ENCODE data around the gene IGF2BP2. TPM values are rescaled to one million over a fixed set of nuclear protein-coding genes. Genes with fewer than 3 reads are reported as not detected.

Gene IGF2BP2
- total and polyA plus RNA-seq, 2 of the 4 experiments (the other 2 are of a cell fraction): 23.4 to 88.2 TPM

DNA sequence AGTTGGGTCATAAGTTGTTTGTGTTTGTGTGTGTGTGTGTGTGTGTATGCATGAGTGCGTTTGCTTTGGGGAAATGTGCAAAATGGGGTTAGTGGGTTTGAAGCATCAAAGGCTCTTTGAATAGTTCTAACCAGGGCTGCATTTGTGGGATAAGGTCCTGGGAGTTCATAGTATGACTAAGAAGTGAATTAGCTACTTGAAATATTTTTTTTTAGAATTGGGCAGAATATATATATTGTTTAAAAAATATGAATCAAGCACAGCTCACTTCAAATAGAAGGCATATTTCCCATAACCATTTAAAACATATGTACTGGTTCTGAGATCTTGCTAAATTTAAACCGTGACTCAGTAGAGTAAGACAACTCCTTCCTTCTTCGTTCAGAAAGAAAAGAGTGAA lies 43.1 kb downstream of the IGF2BP2 start:
- Histone ChIP-seq H3K4me1 (ENCODE audit: control insufficient read depth, insufficient read depth, low read length) (peaks cover 21% of the 10 kb centered on the region), H3K18ac (ENCODE audit: low read depth, low read length) (no peak overlapping the region), H4K91ac (ENCODE audit: insufficient read depth, low read depth, low read length) (no peak overlapping the region), H4K20me1 (ENCODE audit: insufficient read depth, low read length) (peaks cover 99% of the 10 kb centered on the region), H2BK20ac (ENCODE audit: low read depth, low read length) (no peak overlapping the region), H3K4me2 (ENCODE audit: low read depth, low read length) (peak overlapping the region; percentile 76; the same call in 1 of the 2 replicates), H3K36me3 (ENCODE audit: control insufficient read depth, insufficient read depth, low read length) (peaks cover 4% of the 10 kb centered on the region), H2BK120ac (ENCODE audit: low read depth, low read length) (no peak overlapping the region), H3K27ac (ENCODE audit: insufficient read depth, low read length) (no peak overlapping the region), H4K5ac (ENCODE audit: low read depth, low read length) (no peak overlapping the region), H3K4me3 (ENCODE audit: insufficient read depth, low read depth, low read length) (no peak overlapping the region), H3K4ac (ENCODE audit: low read depth, low read length) (no peak overlapping the region), H3K14ac (replicated peaks; ENCODE audit: low read depth, low read length) (peak overlapping the region; percentile 54; the same call in 1 of the 2 replicates), H3K9ac (ENCODE audit: low read depth, low read length) (no peak overlapping the region), H3K9me1 (ENCODE audit: insufficient read depth, low read length) (peaks cover 28% of the 10 kb centered on the region), H2BK15ac (ENCODE audit: low read depth, low read length) (no peak overlapping the region), H2AK9ac (replicated peaks; ENCODE audit: low read depth, low read length, poor library complexity) (no peak overlapping the region), H3K23ac (ENCODE audit: low read depth, low read length) (no peak overlapping the region), H3K79me1 (ENCODE audit: low read depth in 1 of 2, low read length in 2 of 2) (peaks cover 11 to 91% of the 10 kb centered on the region in 2 experiments), H2AFZ (replicated peaks; ENCODE audit: low read length, poor library complexity) (no peak overlapping the region), H4K8ac (ENCODE audit: low read depth in 2 of 2, low read length in 2 of 2) (no peak overlapping the region), H3K9me3 (ENCODE audit: control insufficient read depth, insufficient read depth, low read length) (no peaks in the 10 kb centered on the region), H3K56ac (ENCODE audit: extremely low read depth, insufficient read depth, low read length) (no peak overlapping the region), H3K27me3 (ENCODE audit: control insufficient read depth, insufficient read depth, low read length) (no peaks in the 10 kb centered on the region), H2BK5ac (ENCODE audit: low read depth, low read length, poor library complexity, severe bottlenecking) (no peak overlapping the region), H2AK5ac (ENCODE audit: low read depth, low read length) (no peak overlapping the region)
- in situ Hi-C loops (cut with MboI; ENCODE audit: low sequenced_read_pairs) (no loop called here), dilution Hi-C loops (cut with HindIII; ENCODE audit: low sequenced_read_pairs, unreplicated experiment) (no loop called here), intact Hi-C loops (cut with micrococcal nuclease) (no loop called here)
- CTCF ChIA-PET: interaction anchor here (1.1 kb wide), 1 partner anchor 104 kb away, joined by 3 read pairs; no protein-coding TSS in a partner anchor
- DNase-seq (peak; percentile 90), ATAC-seq (ENCODE audit: low read depth) (peak; percentile 84)
- no TSS peak for BruUV-seq (replicated peaks)
- TF ChIP-seq, protein P1, sequence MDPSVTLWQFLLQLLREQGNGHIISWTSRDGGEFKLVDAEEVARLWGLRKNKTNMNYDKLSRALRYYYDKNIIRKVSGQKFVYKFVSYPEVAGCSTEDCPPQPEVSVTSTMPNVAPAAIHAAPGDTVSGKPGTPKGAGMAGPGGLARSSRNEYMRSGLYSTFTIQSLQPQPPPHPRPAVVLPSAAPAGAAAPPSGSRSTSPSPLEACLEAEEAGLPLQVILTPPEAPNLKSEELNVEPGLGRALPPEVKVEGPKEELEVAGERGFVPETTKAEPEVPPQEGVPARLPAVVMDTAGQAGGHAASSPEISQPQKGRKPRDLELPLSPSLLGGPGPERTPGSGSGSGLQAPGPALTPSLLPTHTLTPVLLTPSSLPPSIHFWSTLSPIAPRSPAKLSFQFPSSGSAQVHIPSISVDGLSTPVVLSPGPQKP (IDR thresholded peaks at IDR 0.05; ENCODE audit: borderline replicate concordance, low read depth, low read length): no peak
- no peak for TF ChIP-seq MXI1 (IDR thresholded peaks at IDR 0.05; ENCODE audit: borderline replicate concordance, low read depth, low read length)
- TF ChIP-seq BHLHE40 (IDR thresholded peaks at IDR 0.05; ENCODE audit: low read depth, low read length): 0 out of 2 replicates have a peak, but pooled peaks have one; percentile 9
- TF ChIP-seq MAZ (IDR thresholded peaks at IDR 0.05; ENCODE audit: borderline replicate concordance, low read depth, low read length): no peak
- 0 out of 2 replicates have a peak, but pooled peaks have one; percentile 34 for TF ChIP-seq CEBPB (IDR thresholded peaks at IDR 0.05; ENCODE audit: low read depth, low read length)
- TF ChIP-seq SMC3 (IDR thresholded peaks at IDR 0.05; ENCODE audit: low read depth, low read length): no peak
- no peak for TF ChIP-seq FOS (IDR thresholded peaks at IDR 0.05; ENCODE audit: low read depth, low read length)
- TF ChIP-seq, protein P2, sequence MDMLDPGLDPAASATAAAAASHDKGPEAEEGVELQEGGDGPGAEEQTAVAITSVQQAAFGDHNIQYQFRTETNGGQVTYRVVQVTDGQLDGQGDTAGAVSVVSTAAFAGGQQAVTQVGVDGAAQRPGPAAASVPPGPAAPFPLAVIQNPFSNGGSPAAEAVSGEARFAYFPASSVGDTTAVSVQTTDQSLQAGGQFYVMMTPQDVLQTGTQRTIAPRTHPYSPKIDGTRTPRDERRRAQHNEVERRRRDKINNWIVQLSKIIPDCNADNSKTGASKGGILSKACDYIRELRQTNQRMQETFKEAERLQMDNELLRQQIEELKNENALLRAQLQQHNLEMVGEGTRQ (IDR thresholded peaks at IDR 0.05; ENCODE audit: low read depth, low read length): no peak
- POLR2A ChIA-PET (ENCODE audit: unreplicated experiment): interaction anchor here (0.9 kb wide), 1 partner anchor 39 kb away, joined by 3 read pairs; no protein-coding TSS in a partner anchor
- WGBS, 2 experiments (ENCODE audit: extremely low coverage in 2 of 2, insufficient read length in 1 of 2): 0% methylated on average over 1 of the region's 3 CpGs; no CpG with 5 or more reads in 1 of the 2 experiments
